Fibroblast of lung (primary cell): ENCODE measurements around the gene PFKFB4. TPM values are rescaled to one million over a fixed set of nuclear protein-coding genes. Genes with fewer than 3 reads are reported as not detected.

Experiments
- DNase-seq, 2 donors: peaks; one replicate each; pipeline versions ENCODE4 v3.0.0 to v3.0.0-alpha.2; 2010; ENCODE audit warnings: low read depth in 2 of 2
- H2AFZ ChIP-seq: 2 replicates; pipeline ENCODE4 v1.5.1; 2012; ENCODE audit warnings: low read length, control low read depth, inconsistent platforms
- H3K27ac ChIP-seq: 2 replicates; pipeline ENCODE4 v1.5.1; 2011; ENCODE audit warnings: low read length, control low read depth; ENCODE audit not compliant: insufficient read depth
- H3K27me3 ChIP-seq: 2 replicates; pipeline ENCODE4 v1.5.1; 2011; ENCODE audit warnings: mild to moderate bottlenecking, low read length; ENCODE audit not compliant: control insufficient read depth, insufficient read depth
- H3K36me3 ChIP-seq: 2 replicates; pipeline ENCODE4 v1.5.1; 2011; ENCODE audit warnings: low read length; ENCODE audit not compliant: control insufficient read depth, insufficient read depth
- H3K4me1 ChIP-seq: 2 replicates; pipeline ENCODE4 v1.5.1; 2011; ENCODE audit warnings: low read length; ENCODE audit not compliant: control insufficient read depth, insufficient read depth; ENCODE audit errors: extremely low read depth
- H3K4me2 ChIP-seq: 2 replicates; pipeline ENCODE4 v1.5.1; 2011; ENCODE audit warnings: low read length, control low read depth; ENCODE audit not compliant: insufficient read depth; ENCODE audit errors: extremely low read depth
- H3K4me3 ChIP-seq, 4 experiments: fragments of 200-600 bp in 1 of 4; sonication (generic) in 1 of 4; replicated peaks in 1 of 4; 2 replicates each; pipeline ENCODE4 v1.5.1; 2011 to 2016; ENCODE audit warnings: low read length in 4 of 4, low read depth in 3 of 4, mild to moderate bottlenecking in 3 of 4, control low read depth in 2 of 4, inconsistent platforms in 1 of 4, mixed read lengths in 1 of 4; ENCODE audit not compliant: insufficient read depth in 1 of 4; ENCODE audit errors: control extremely low read depth in 1 of 4
- H3K79me2 ChIP-seq: 2 replicates; pipeline ENCODE4 v1.5.1; 2012; ENCODE audit warnings: mild to moderate bottlenecking, low read length, inconsistent platforms; ENCODE audit not compliant: control insufficient read depth, insufficient read depth
- H3K9ac ChIP-seq: 2 replicates; pipeline ENCODE4 v1.5.1; 2011; ENCODE audit warnings: mild to moderate bottlenecking, low read length, control low read depth; ENCODE audit not compliant: insufficient read depth
- H3K9me3 ChIP-seq: 2 replicates; pipeline ENCODE4 v1.5.1; 2012; ENCODE audit warnings: low read depth, low read length; ENCODE audit not compliant: control insufficient read depth, insufficient read depth
- H4K20me1 ChIP-seq: 2 replicates; pipeline ENCODE4 v1.5.1; 2011; ENCODE audit warnings: low read length; ENCODE audit not compliant: control insufficient read depth, insufficient read depth; ENCODE audit errors: extremely low read depth
- EZH2 ChIP-seq: IDR thresholded peaks from 2 replicates; pipeline ENCODE4 v1.5.1; 2012; ENCODE audit warnings: low read length, control low read depth, mild to moderate bottlenecking; ENCODE audit errors: missing control alignments
- polyA plus RNA-seq, 2 donors: library from polyadenylated mRNA; depleted of rRNA in 1 of 2; stranded (reverse) in 1 of 2; unstranded in 1 of 2; fragments of >200 nt; gene quantifications; 2 replicates each; pipeline ENCODE4 v1.2.1, GENCODE V29; 2011 to 2012; ENCODE audit warnings: missing spikeins in 1 of 2
- total RNA-seq: library from RNA; depleted of rRNA; stranded (reverse); fragments of >200 nt; gene quantifications from 2 replicates; pipeline ENCODE4 v1.2.1, GENCODE V29; 2014
- TF ChIP-seq, protein P1 (sequence below), 2 donors: IDR thresholded peaks in 1 of 2; conservative IDR thresholded peaks in 1 of 2; 1 replicate in 1 of 2; 2 replicates in 1 of 2; pipeline ENCODE4 v1.5.1; 2011 to 2012; ENCODE audit warnings: low read length in 2 of 2, control low read depth in 1 of 2, inconsistent platforms in 1 of 2, low read depth in 1 of 2, mild to moderate bottlenecking in 1 of 2

The PFKFB4 gene
- total and polyA plus RNA-seq, 2 donors (not counting 1 experiment from before 2014, with no cell fraction given), result 9.3 to 12.2 TPM

DNA sequence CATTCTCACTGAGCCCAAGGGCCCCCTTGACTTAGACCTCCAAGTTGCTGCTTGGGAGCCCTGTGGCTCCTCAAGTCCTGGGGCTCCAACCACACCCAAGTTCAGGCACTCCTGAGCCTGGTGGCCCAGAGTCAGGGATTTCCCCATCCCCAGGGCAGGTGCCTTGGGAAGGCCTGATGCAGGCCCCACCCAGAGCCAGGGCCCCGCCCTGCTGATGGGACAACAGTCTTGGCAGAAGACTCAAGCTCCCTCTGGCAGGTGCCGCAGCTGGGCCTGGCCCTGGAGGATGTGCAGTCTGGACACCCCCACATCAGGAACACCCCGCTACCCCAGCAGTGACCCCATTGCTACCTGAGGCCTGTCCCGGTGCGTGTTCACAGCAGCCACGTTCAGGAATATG lies 35.0 kb downstream of the PFKFB4 start:
- no peak overlapping the region for H3K27ac ChIP-seq
- H3K9ac ChIP-seq, result no peak overlapping the region
- no peaks in the 10 kb centered on the region for H3K79me2 ChIP-seq
- no peak for DNase-seq
- no peaks in the 10 kb centered on the region for H3K9me3 ChIP-seq
- TF ChIP-seq EZH2, result no peak
- TF ChIP-seq, protein P1, sequence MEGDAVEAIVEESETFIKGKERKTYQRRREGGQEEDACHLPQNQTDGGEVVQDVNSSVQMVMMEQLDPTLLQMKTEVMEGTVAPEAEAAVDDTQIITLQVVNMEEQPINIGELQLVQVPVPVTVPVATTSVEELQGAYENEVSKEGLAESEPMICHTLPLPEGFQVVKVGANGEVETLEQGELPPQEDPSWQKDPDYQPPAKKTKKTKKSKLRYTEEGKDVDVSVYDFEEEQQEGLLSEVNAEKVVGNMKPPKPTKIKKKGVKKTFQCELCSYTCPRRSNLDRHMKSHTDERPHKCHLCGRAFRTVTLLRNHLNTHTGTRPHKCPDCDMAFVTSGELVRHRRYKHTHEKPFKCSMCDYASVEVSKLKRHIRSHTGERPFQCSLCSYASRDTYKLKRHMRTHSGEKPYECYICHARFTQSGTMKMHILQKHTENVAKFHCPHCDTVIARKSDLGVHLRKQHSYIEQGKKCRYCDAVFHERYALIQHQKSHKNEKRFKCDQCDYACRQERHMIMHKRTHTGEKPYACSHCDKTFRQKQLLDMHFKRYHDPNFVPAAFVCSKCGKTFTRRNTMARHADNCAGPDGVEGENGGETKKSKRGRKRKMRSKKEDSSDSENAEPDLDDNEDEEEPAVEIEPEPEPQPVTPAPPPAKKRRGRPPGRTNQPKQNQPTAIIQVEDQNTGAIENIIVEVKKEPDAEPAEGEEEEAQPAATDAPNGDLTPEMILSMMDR (conservative IDR thresholded peaks at IDR 0.05 in 1 of 2, IDR thresholded peaks at IDR 0.05 in 1 of 2; ENCODE audit: low read depth in 1 of 2, low read length in 2 of 2), result no peak
- H2AFZ ChIP-seq, result no peak overlapping the region
- no peak overlapping the region for H3K4me3 ChIP-seq
- H3K4me2 ChIP-seq, result no peak overlapping the region
- H3K36me3 ChIP-seq, result peaks cover 1% of the 10 kb centered on the region
- H3K27me3 ChIP-seq, result no peaks in the 10 kb centered on the region
- no peaks in the 10 kb centered on the region for H3K4me1 ChIP-seq
- no peaks in the 10 kb centered on the region for H4K20me1 ChIP-seq

DNA sequence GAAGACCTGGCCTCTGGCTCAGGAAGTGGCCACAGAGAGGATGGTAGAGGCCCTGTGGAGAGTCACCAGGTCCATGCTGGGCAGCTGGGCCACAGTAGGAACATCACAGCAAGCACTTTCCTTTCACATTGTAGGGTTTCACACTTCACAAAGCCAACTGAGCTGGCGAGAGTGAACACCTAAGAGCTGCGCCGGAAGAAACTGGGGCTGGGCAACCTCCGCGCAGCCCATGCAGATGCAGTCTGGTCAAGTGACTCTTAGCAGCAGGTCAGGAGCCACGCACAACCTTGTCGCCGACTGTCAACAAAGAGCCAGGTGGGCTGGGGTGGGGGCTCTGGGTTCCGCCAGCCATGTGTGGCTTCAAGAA lies 37.3 kb downstream of the PFKFB4 start:
- Histone ChIP-seq H3K4me3 (no peak overlapping the region), H3K27ac (no peak overlapping the region)
- TF ChIP-seq, protein P1 (conservative IDR thresholded peaks at IDR 0.05 in 1 of 2, IDR thresholded peaks at IDR 0.05 in 1 of 2; ENCODE audit: low read depth in 1 of 2, low read length in 2 of 2), result no peak
- TF ChIP-seq EZH2, result no peak

DNA sequence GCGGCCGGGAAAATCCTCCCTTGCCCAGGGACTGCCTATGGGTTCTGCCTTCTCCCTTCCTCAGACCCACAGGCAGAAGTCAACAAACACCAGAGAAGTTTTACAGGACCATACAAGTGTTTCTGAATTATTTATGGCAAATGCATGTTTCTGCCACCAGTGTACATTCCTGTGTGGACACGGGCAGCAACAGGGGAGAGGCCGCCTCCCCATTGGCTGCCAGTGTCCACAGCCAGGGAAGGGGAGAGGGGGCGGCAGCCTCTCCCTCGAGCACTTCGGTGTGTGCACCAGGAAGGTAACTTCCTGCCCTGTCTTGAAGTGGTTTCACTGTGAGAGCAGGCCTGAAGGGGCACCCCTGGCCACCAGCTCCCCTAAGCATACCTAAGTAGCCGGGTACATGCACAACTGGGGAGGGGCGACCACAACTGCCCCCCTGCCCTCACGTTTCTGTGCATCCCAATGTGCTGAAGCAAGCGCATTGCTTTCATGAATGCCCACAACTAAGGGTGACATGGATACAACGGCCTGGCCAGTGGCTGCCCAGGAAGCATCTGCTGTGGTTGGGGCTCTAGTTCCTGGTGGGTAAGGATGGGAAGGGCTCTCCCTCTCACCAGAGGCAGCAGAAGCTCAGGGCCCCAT lies 37.8 kb downstream of the PFKFB4 start:
- Histone ChIP-seq H3K27ac (no peak overlapping the region), H2AFZ (no peak overlapping the region), H3K4me3 (no peak overlapping the region), H3K79me2 (no peaks in the 10 kb centered on the region), H3K4me2 (no peak overlapping the region), H4K20me1 (no peaks in the 10 kb centered on the region), H3K9me3 (no peaks in the 10 kb centered on the region), H3K27me3 (no peaks in the 10 kb centered on the region), H3K9ac (no peak overlapping the region), H3K36me3 (no peaks in the 10 kb centered on the region), H3K4me1 (no peaks in the 10 kb centered on the region)
- TF ChIP-seq, protein P1 (conservative IDR thresholded peaks at IDR 0.05 in 1 of 2, IDR thresholded peaks at IDR 0.05 in 1 of 2; ENCODE audit: low read depth in 1 of 2, low read length in 2 of 2), result no peak
- no peak for TF ChIP-seq EZH2
- no peak for DNase-seq

More for the DNA sequence above, 37.3 kb downstream of the PFKFB4 start:
- Histone ChIP-seq H3K79me2 (no peaks in the 10 kb centered on the region), H3K9ac (no peak overlapping the region), H3K4me1 (no peaks in the 10 kb centered on the region), H3K9me3 (no peaks in the 10 kb centered on the region), H3K27me3 (no peaks in the 10 kb centered on the region), H3K4me2 (no peak overlapping the region), H3K36me3 (no peaks in the 10 kb centered on the region), H2AFZ (no peak overlapping the region), H4K20me1 (no peaks in the 10 kb centered on the region)
- no peak for DNase-seq
